Trophoblast cell (in vitro differentiated cells and primary cell): ENCODE measurements around the gene PLCG2.

Experiments
- DNase-seq, 2 donors: peaks; one replicate each; pipeline ENCODE4 v3.0.0-alpha.2; 2016
- H2AFZ ChIP-seq: 2 replicates; pipeline ENCODE4 v1.6.1; 2013; ENCODE audit warnings: low read length, moderate library complexity, mild to moderate bottlenecking; ENCODE audit not compliant: insufficient read depth, poor library complexity
- H2AK5ac ChIP-seq: 2 replicates; pipeline ENCODE4 v1.6.1; 2013; ENCODE audit warnings: mild to moderate bottlenecking, low read length
- H2BK120ac ChIP-seq: 2 replicates; pipeline ENCODE4 v1.6.1; 2013; ENCODE audit warnings: low read length, mild to moderate bottlenecking, moderate library complexity; ENCODE audit not compliant: insufficient read depth, poor library complexity
- H2BK12ac ChIP-seq: 2 replicates; pipeline ENCODE4 v1.6.1; 2013; ENCODE audit warnings: mild to moderate bottlenecking, low read length, moderate library complexity
- H2BK5ac ChIP-seq: 2 replicates; pipeline ENCODE4 v1.6.1; 2013; ENCODE audit warnings: low read length, low read depth, moderate library complexity, mild to moderate bottlenecking; ENCODE audit not compliant: poor library complexity
- H3K14ac ChIP-seq: 2 replicates; pipeline ENCODE4 v1.6.1; 2013; ENCODE audit warnings: mild to moderate bottlenecking, low read length
- H3K18ac ChIP-seq: 2 replicates; pipeline ENCODE4 v1.6.1; 2013; ENCODE audit warnings: mild to moderate bottlenecking, low read length
- H3K23ac ChIP-seq: 2 replicates; pipeline ENCODE4 v1.6.1; 2013; ENCODE audit warnings: low read length
- H3K27ac ChIP-seq: 2 replicates; pipeline ENCODE4 v1.5.1; 2013; ENCODE audit warnings: low read depth, mild to moderate bottlenecking, inconsistent platforms, low read length, moderate library complexity
- H3K27me3 ChIP-seq: 2 replicates; pipeline ENCODE4 v1.6.1; 2013; ENCODE audit warnings: inconsistent platforms, mild to moderate bottlenecking, low read length, moderate library complexity; ENCODE audit not compliant: insufficient read depth
- H3K36me3 ChIP-seq, 2 experiments: 1 replicate in 1 of 2; 2 replicates in 1 of 2; pipeline ENCODE4 v1.6.1; 2013; ENCODE audit warnings: low read length in 2 of 2, mild to moderate bottlenecking in 2 of 2, moderate library complexity in 1 of 2; ENCODE audit not compliant: insufficient read depth in 2 of 2, control insufficient read depth in 1 of 2
- H3K4ac ChIP-seq: 2 replicates; pipeline ENCODE4 v1.6.1; 2013; ENCODE audit warnings: low read depth, mild to moderate bottlenecking, low read length, moderate library complexity
- H3K4me1 ChIP-seq, 2 experiments: 1 replicate in 1 of 2; 2 replicates in 1 of 2; pipeline ENCODE4 v1.6.1; 2013; ENCODE audit warnings: low read length in 2 of 2, mild to moderate bottlenecking in 2 of 2, moderate library complexity in 1 of 2; ENCODE audit not compliant: insufficient read depth in 2 of 2, control insufficient read depth in 1 of 2
- H3K4me2 ChIP-seq: 2 replicates; pipeline ENCODE4 v1.6.1; 2013; ENCODE audit warnings: inconsistent platforms, mild to moderate bottlenecking, low read length, moderate library complexity
- H3K4me3 ChIP-seq: 2 replicates; pipeline ENCODE4 v1.5.1; 2013; ENCODE audit warnings: mild to moderate bottlenecking, low read depth, low read length, inconsistent platforms
- H3K79me1 ChIP-seq: one replicate; pipeline ENCODE4 v1.6.1; 2013; ENCODE audit warnings: low read length
- H3K79me2 ChIP-seq: 2 replicates; pipeline ENCODE4 v1.6.1; 2013; ENCODE audit warnings: low read length, mild to moderate bottlenecking; ENCODE audit not compliant: control insufficient read depth, insufficient read depth, poor library complexity
- H3K9ac ChIP-seq: 2 replicates; pipeline ENCODE4 v1.6.1; 2013; ENCODE audit warnings: mild to moderate bottlenecking, low read length
- H3K9me3 ChIP-seq: 2 replicates; pipeline ENCODE4 v1.6.1; 2013; ENCODE audit warnings: low read depth, mild to moderate bottlenecking, control low read depth, inconsistent platforms, low read length; ENCODE audit not compliant: insufficient read depth
- H4K12ac ChIP-seq: 2 replicates; pipeline ENCODE4 v1.6.1; 2013; ENCODE audit warnings: low read depth, mild to moderate bottlenecking, low read length, moderate library complexity
- H4K8ac ChIP-seq: 2 replicates; pipeline ENCODE4 v1.6.1; 2013; ENCODE audit warnings: low read depth, mild to moderate bottlenecking, low read length, moderate library complexity
- H4K91ac ChIP-seq: one replicate; pipeline ENCODE4 v1.6.1; 2013; ENCODE audit warnings: low read depth, mild to moderate bottlenecking, low read length, moderate library complexity
- WGBS: extraction: QIAGEN DNeasy Blood & Tissue Kit; methylation state at CpG from one replicate; pipeline ENCODE4 v1.1.7; 2013; ENCODE audit warnings: missing lambda C conversion rate; ENCODE audit not compliant: insufficient read length, insufficient coverage; ENCODE audit errors: extremely low coverage; 5-methylcytosine and 5-hydroxymethylcytosine counted together

The PLCG2 gene

GRCh38 chr16:81942007-81942601 lies 163.0 kb downstream of the PLCG2 start:
- Histone ChIP-seq H4K91ac (no peak overlapping the region), H3K4me2 (no peak overlapping the region), H4K8ac (no peak overlapping the region), H4K12ac (no peak overlapping the region), H2AK5ac (no peak overlapping the region), H3K4ac (no peak overlapping the region), H3K4me3 (no peak overlapping the region), H3K4me1 (no peaks in the 10 kb centered on the region), H3K9ac (no peak overlapping the region), H2AFZ (no peak overlapping the region), H2BK120ac (no peak overlapping the region), H3K79me2 (no peaks in the 10 kb centered on the region), H3K14ac (no peak overlapping the region), H3K9me3 (no peaks in the 10 kb centered on the region), H2BK5ac (no peak overlapping the region), H3K27me3 (no peaks in the 10 kb centered on the region), H3K18ac (no peak overlapping the region), H3K23ac (no peak overlapping the region), H3K79me1 (no peaks in the 10 kb centered on the region), H2BK12ac (no peak overlapping the region), H3K36me3 (no peaks in the 10 kb centered on the region), H3K27ac (no peak overlapping the region)
- WGBS: no CpG with 5 or more reads among the region's 7 CpGs
- no peak for DNase-seq

- no peak overlapping the region for H3K4me3 ChIP-seq
- no peak overlapping the region for H3K14ac ChIP-seq
- H3K4me2 ChIP-seq: no peak overlapping the region
- H3K18ac ChIP-seq: no peak overlapping the region
- H3K23ac ChIP-seq: no peak overlapping the region
- no peaks in the 10 kb centered on the region for H3K79me1 ChIP-seq
- no peak overlapping the region for H2BK120ac ChIP-seq
- no CpG with 5 or more reads among the region's 1 CpG for WGBS
- H3K9me3 ChIP-seq: no peaks in the 10 kb centered on the region
- no peaks in the 10 kb centered on the region for H3K36me3 ChIP-seq
- no peak overlapping the region for H4K91ac ChIP-seq
- H3K9ac ChIP-seq: no peak overlapping the region
- no peak overlapping the region for H2BK5ac ChIP-seq
- no peaks in the 10 kb centered on the region for H3K79me2 ChIP-seq
- no peaks in the 10 kb centered on the region for H3K4me1 ChIP-seq
- no peak overlapping the region for H4K12ac ChIP-seq
- H4K8ac ChIP-seq: no peak overlapping the region
- no peak overlapping the region for H2AK5ac ChIP-seq
- no peak overlapping the region for H2AFZ ChIP-seq
- no peak overlapping the region for H3K27ac ChIP-seq
- no peak for DNase-seq
- no peak overlapping the region for H2BK12ac ChIP-seq
- no peak overlapping the region for H3K4ac ChIP-seq
- no peaks in the 10 kb centered on the region for H3K27me3 ChIP-seq
Observed at GRCh38 chr16:81945665-81946064, 166.6 kb downstream of the PLCG2 start.

GRCh38 chr16:81946206-81946605 lies 167.1 kb downstream of the PLCG2 start:
- Histone ChIP-seq H4K91ac (no peak overlapping the region), H4K12ac (no peak overlapping the region), H3K18ac (no peak overlapping the region), H2BK12ac (no peak overlapping the region), H3K4ac (no peak overlapping the region), H2BK5ac (no peak overlapping the region), H3K36me3 (no peaks in the 10 kb centered on the region), H3K14ac (no peak overlapping the region), H3K9me3 (no peaks in the 10 kb centered on the region), H2BK120ac (no peak overlapping the region), H3K27ac (no peak overlapping the region), H2AK5ac (no peak overlapping the region), H3K4me2 (no peak overlapping the region), H3K23ac (no peak overlapping the region), H3K4me3 (no peak overlapping the region), H2AFZ (no peak overlapping the region), H4K8ac (no peak overlapping the region), H3K79me1 (no peaks in the 10 kb centered on the region), H3K79me2 (no peaks in the 10 kb centered on the region), H3K27me3 (no peaks in the 10 kb centered on the region), H3K4me1 (no peaks in the 10 kb centered on the region), H3K9ac (no peak overlapping the region)
- no peak for DNase-seq
- WGBS: no CpG with 5 or more reads among the region's 5 CpGs

- H4K91ac ChIP-seq: no peak overlapping the region
- H3K36me3 ChIP-seq: no peaks in the 10 kb centered on the region
- no peaks in the 10 kb centered on the region for H3K9me3 ChIP-seq
- no peak overlapping the region for H4K8ac ChIP-seq
- no peak overlapping the region for H3K27ac ChIP-seq
- no peak overlapping the region for H3K9ac ChIP-seq
- no peak overlapping the region for H2BK120ac ChIP-seq
- H3K79me1 ChIP-seq: no peaks in the 10 kb centered on the region
- H2BK12ac ChIP-seq: no peak overlapping the region
- no peak overlapping the region for H3K4ac ChIP-seq
- no peak overlapping the region for H4K12ac ChIP-seq
- H2BK5ac ChIP-seq: no peak overlapping the region
- H3K4me3 ChIP-seq: no peak overlapping the region
- no peak overlapping the region for H3K23ac ChIP-seq
- no peak overlapping the region for H3K4me2 ChIP-seq
- no peak for DNase-seq
- no CpG with 5 or more reads among the region's 2 CpGs for WGBS
- no peak overlapping the region for H3K14ac ChIP-seq
- no peaks in the 10 kb centered on the region for H3K79me2 ChIP-seq
- no peak overlapping the region for H2AK5ac ChIP-seq
- no peaks in the 10 kb centered on the region for H3K4me1 ChIP-seq
- no peaks in the 10 kb centered on the region for H3K27me3 ChIP-seq
- no peak overlapping the region for H2AFZ ChIP-seq
- no peak overlapping the region for H3K18ac ChIP-seq
Observed at GRCh38 chr16:81951564-81951963, 172.5 kb downstream of the PLCG2 start.
